Karpas-422 (cell line): ENCODE results near the gene EEPD1. TPM values are rescaled to one million over a fixed set of nuclear protein-coding genes. Genes with fewer than 3 reads are reported as not detected.

Source experiments
- DNase-seq: peaks from one replicate; pipeline ENCODE4 v3.0.0-alpha.2; 2015
- H2AFZ ChIP-seq: fragments of 200-600 bp; sonication (generic); 2 replicates; pipeline ENCODE4 v1.6.1; 2014; ENCODE audit warnings: antibody characterized with exemption, low read length, mixed read lengths
- H3K27ac ChIP-seq: fragments of 200-600 bp; sonication (generic); 2 replicates; pipeline ENCODE4 v1.5.1; 2014; ENCODE audit warnings: mild to moderate bottlenecking, low read length, moderate library complexity
- H3K27me3 ChIP-seq: fragments of 200-600 bp; sonication (generic); 2 replicates; pipeline ENCODE4 v1.6.1; 2014; ENCODE audit warnings: low read length, mixed read lengths
- H3K36me3 ChIP-seq: fragments of 200-600 bp; sonication (generic); 2 replicates; pipeline ENCODE4 v1.6.1; 2014; ENCODE audit warnings: low read length, mixed read lengths; ENCODE audit not compliant: insufficient read depth
- H3K4me1 ChIP-seq: fragments of 200-600 bp; sonication (generic); 2 replicates; pipeline ENCODE4 v1.6.1; 2014; ENCODE audit warnings: mild to moderate bottlenecking, low read length, mixed read lengths
- H3K4me2 ChIP-seq: fragments of 200-600 bp; sonication (generic); 2 replicates; pipeline ENCODE4 v1.6.1; 2014; ENCODE audit warnings: low read length, low read depth, mild to moderate bottlenecking; ENCODE audit not compliant: poor library complexity, severe bottlenecking
- H3K4me3 ChIP-seq: fragments of 200-600 bp; sonication (generic); 2 replicates; pipeline ENCODE4 v1.5.1; 2014; ENCODE audit warnings: mild to moderate bottlenecking, antibody characterized with exemption, low read length, mixed read lengths
- H3K79me2 ChIP-seq: fragments of 200-600 bp; sonication (generic); 2 replicates; pipeline ENCODE4 v1.6.1; 2014; ENCODE audit warnings: mild to moderate bottlenecking, low read length, mixed read lengths
- H3K9ac ChIP-seq: fragments of 200-600 bp; sonication (generic); 2 replicates; pipeline ENCODE4 v1.6.0; 2014; ENCODE audit warnings: low read length
- H3K9me2 ChIP-seq: fragments of 200-600 bp; sonication (generic), shearing (Covaris generic); replicated peaks from 2 replicates; pipeline ENCODE4 v1.6.0; 2014; ENCODE audit warnings: mild to moderate bottlenecking, low read length, moderate library complexity; ENCODE audit not compliant: insufficient read depth
- H3K9me3 ChIP-seq: fragments of 300-700, 200-600 bp; sonication (generic); 2 replicates; pipeline ENCODE4 v1.6.1; 2014; ENCODE audit warnings: low read length, mixed read lengths
- H4K20me1 ChIP-seq: fragments of 200-600 bp; sonication (generic); 2 replicates; pipeline ENCODE4 v1.6.1; 2014; ENCODE audit warnings: mild to moderate bottlenecking, antibody characterized with exemption, low read length, low read depth; ENCODE audit not compliant: insufficient read depth
- total RNA-seq: library from RNA; depleted of rRNA; stranded (reverse); fragments of >200 nt; shearing (Covaris generic); gene quantifications from 2 replicates; pipeline ENCODE4 v1.2.3, GENCODE V29; 2014; ENCODE audit warnings: low replicate concordance

Gene EEPD1
- total RNA-seq, 1 experiment from 2014 or later: 28.8 TPM

DNA sequence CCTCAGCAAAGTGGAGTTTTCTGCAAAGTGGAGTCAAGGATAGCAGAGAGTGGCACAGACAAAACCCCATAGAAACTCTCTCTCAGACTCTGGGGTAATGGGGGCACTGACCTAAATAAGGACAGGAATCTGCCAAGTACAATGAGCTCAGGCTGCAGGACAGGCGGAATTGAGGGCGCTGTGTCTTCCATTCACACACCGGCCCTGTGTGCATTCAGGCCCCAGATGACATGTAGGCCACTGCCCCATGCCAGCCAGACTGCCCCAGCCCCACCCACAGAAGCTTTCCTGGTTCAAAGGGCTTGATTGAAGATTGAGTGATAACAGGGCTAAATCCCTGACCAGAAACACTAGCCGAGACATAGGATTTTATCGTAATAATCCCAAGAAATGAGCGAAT, 52.7 kb downstream of the EEPD1 start:
- Histone ChIP-seq H3K27ac (peak overlapping the region; percentile 27; the same call in 1 of the 2 replicates), H3K4me3 (no peak overlapping the region), H3K9me2 (no peaks in the 10 kb centered on the region), H3K36me3 (peaks cover 3% of the 10 kb centered on the region; the same call in 1 of the 2 replicates), H3K27me3 (no peaks in the 10 kb centered on the region), H3K4me1 (peaks cover 97% of the 10 kb centered on the region), H3K79me2 (peaks cover 100% of the 10 kb centered on the region), H2AFZ (no peak overlapping the region), H3K9me3 (no peaks in the 10 kb centered on the region), H3K4me2 (no peak overlapping the region), H4K20me1 (no peaks in the 10 kb centered on the region), H3K9ac (no peak overlapping the region)
- no peak for DNase-seq

DNA sequence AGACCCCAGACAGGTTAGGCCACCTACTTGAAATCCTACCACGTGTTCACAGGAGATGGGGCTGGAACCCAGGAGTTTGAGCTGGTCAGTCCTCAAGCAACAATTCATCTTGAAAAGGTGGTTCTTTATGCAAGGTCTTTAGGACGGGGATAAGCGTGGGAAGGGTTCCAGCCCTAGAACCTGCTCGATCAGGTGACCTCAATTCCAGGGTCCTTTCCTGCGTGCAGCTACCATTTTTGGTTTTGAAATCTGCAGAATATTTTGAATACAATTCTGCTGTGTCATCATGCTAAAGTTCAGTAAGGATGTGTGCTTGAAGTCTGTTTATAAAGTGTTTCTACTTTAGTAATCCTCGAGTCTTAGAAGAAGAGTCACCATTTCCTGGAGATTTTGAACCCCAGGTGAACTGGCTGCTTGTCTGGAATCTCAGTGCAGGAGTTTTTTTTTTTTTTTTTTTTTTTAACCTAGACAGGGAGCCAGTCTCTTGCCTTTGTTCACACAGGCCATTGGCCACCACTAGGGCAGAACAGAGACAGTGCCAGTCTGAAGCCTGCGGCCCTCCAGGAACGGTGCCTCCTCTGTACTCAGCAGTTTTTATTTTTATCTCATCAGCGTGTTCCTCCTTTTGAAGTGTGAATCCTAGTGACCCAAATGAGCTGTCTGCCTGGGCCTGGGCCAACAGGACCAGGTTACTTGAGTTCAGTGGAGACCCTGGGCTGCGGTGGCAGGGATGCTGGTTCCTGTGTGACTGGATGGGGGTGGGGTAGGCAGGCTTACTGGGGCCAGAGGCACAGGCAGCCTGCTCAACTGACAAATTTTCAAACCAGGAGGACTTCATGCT, 54.6 kb downstream of the EEPD1 start:
- peaks cover 90% of the 10 kb centered on the region for H3K4me1 ChIP-seq
- H3K4me2 ChIP-seq: peak overlapping the region; percentile 2

DNA sequence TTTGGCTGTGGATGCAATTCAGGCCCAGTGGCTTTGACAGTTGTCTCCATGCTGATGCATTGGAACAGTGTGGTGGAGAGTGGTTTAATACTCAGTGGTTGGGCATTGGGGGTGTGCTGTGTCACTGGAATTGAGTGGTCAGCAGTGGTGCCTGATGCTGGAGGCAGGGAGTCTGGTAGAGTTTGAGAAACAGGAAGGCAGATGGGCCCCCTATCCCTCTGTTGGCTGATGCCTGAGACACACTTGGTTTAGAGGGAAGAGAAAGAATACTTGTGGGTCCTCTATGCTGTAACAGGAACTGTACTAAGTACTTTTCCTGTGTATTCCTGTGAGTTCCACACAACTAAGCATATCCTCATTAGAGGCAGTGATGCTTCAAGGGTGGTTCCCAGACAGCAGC, 55.4 kb downstream of the EEPD1 start:
- no peak for DNase-seq
- no peaks in the 10 kb centered on the region; the same call in 1 of the 2 replicates for H4K20me1 ChIP-seq
- no peaks in the 10 kb centered on the region for H3K9me3 ChIP-seq
- H3K27me3 ChIP-seq: no peaks in the 10 kb centered on the region
- H3K36me3 ChIP-seq: peaks cover 5% of the 10 kb centered on the region; the same call in 1 of the 2 replicates
- H3K4me2 ChIP-seq: peak overlapping the region; percentile 2
- H3K9ac ChIP-seq: 0 out of 2 replicates have a peak overlapping the region, but pooled peaks have one; percentile 19
- peak overlapping the region; percentile 67 for H3K27ac ChIP-seq
- H3K4me1 ChIP-seq: peaks cover 86% of the 10 kb centered on the region
- H3K9me2 ChIP-seq: no peaks in the 10 kb centered on the region
- H3K79me2 ChIP-seq: peaks cover 100% of the 10 kb centered on the region
- H3K4me3 ChIP-seq: no peak overlapping the region
- no peak overlapping the region for H2AFZ ChIP-seq

More for the DNA sequence above, 54.6 kb downstream of the EEPD1 start:
- no peak for DNase-seq
- H3K9me3 ChIP-seq: no peaks in the 10 kb centered on the region
- peaks cover 100% of the 10 kb centered on the region for H3K79me2 ChIP-seq
- H2AFZ ChIP-seq: no peak overlapping the region
- peak overlapping the region; percentile 67 for H3K27ac ChIP-seq
- no peaks in the 10 kb centered on the region for H3K27me3 ChIP-seq
- H3K36me3 ChIP-seq: peaks cover 5% of the 10 kb centered on the region; the same call in 1 of the 2 replicates
- no peaks in the 10 kb centered on the region for H3K9me2 ChIP-seq
- H3K4me3 ChIP-seq: no peak overlapping the region
- no peaks in the 10 kb centered on the region for H4K20me1 ChIP-seq
- H3K9ac ChIP-seq: peak overlapping the region; percentile 19; the same call in 1 of the 2 replicates

DNA sequence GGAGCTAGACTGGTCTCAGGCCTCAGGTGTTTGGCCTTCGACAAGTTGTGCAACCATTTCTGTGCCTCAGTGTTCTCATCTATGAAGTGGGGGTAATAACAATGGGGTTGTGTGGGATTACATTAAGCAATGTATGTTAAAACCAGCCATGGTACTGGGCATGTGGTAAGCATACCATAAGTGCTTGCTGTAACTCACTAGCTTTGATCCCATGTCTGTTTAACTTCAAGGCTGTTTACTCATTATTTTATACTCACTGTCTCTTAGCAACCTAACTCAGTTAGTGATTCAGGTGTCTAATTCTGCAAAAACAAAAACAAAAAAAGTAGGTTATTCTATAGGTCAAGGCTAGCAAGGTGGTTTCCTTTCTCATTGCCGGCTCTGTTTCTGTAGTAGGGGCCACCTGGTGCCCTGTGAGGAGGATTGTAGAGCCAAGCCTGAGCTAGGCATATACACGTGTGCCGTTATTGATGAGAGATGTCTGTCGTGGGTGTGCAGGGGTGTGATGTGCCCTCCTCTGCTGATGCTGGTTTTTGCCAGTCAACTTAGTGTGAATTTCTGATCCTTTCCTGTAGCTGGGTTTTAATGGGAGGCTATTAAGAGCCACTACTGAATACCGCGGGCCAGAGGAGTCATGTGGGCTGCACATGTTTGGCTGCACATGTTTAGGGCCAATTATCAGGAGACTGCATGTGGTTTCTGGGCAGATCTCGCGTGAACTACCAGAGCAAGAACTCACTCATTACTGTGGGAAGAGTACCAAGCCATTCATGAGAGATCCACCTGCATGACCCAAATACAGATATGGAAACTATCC, 56.2 kb downstream of the EEPD1 start:
- no peaks in the 10 kb centered on the region for H3K9me2 ChIP-seq
- no peak overlapping the region for H3K4me2 ChIP-seq
- no peak for DNase-seq
- peaks cover 5% of the 10 kb centered on the region; the same call in 1 of the 2 replicates for H3K36me3 ChIP-seq
- peaks cover 5% of the 10 kb centered on the region; the same call in 1 of the 2 replicates for H4K20me1 ChIP-seq
- H2AFZ ChIP-seq: no peak overlapping the region
- H3K9me3 ChIP-seq: no peaks in the 10 kb centered on the region
- no peak overlapping the region for H3K4me3 ChIP-seq
- peaks cover 86% of the 10 kb centered on the region for H3K4me1 ChIP-seq
- H3K27ac ChIP-seq: peak overlapping the region; percentile 67; the same call in 1 of the 2 replicates
- no peaks in the 10 kb centered on the region for H3K27me3 ChIP-seq
- H3K79me2 ChIP-seq: peaks cover 100% of the 10 kb centered on the region
- H3K9ac ChIP-seq: no peak overlapping the region

DNA sequence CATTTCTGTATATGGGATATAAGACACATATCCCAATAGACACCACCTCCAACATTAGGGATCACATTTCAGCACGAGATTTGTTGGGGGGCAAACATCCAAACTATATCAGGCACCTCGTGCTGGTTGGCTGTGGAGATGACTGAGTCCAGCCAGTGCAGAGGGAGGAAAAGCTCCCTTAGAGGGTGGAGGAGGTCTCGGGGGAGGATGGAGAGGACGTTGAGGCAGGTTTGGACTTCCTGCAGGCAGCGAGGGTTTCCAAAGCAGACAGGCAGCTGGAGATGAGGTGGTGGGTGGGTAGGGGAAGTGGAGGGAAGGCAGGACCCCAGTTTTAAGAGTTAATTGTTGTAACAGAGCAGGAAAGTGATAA, 56.7 kb downstream of the EEPD1 start:
- no peaks in the 10 kb centered on the region for H3K27me3 ChIP-seq
- no peak overlapping the region for H3K9ac ChIP-seq
- no peak overlapping the region for H3K4me2 ChIP-seq
- peak overlapping the region; percentile 67; the same call in 1 of the 2 replicates for H3K27ac ChIP-seq
- H3K4me3 ChIP-seq: no peak overlapping the region
- H3K36me3 ChIP-seq: peaks cover 5% of the 10 kb centered on the region; the same call in 1 of the 2 replicates
- no peak overlapping the region for H2AFZ ChIP-seq
- peaks cover 5% of the 10 kb centered on the region; the same call in 1 of the 2 replicates for H4K20me1 ChIP-seq
- peaks cover 100% of the 10 kb centered on the region for H3K79me2 ChIP-seq
- no peak for DNase-seq
- H3K9me3 ChIP-seq: no peaks in the 10 kb centered on the region
- peaks cover 86% of the 10 kb centered on the region for H3K4me1 ChIP-seq
- no peaks in the 10 kb centered on the region for H3K9me2 ChIP-seq

DNA sequence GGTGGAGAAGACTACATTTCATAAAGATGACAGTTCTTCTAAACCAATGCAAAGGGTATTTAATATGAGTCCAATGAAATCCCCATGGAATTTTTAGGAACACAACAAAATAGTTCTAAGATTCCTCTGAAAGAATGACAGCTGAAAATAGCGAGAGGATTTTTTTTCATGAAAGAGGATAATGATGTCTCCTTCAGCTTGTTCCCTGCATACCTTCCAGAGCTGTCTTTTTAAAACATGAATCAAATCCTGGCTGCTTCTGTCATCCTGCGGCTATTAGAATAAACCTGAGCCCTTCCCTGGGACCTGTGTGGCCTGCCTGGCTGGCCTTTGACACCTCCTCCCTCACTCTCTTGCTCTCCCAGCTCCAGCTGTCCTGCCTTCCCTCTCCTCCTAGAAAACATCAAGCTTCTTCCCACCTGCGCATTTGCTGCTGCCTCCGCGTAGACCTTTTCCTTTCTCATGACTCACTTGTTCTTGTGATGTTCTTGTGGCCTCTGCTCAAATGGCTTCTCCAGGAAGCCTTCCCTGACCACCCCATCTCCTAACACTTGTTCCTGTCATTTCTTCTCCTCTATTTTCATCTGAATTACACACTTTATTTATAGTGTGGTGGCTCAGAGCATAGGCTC, 57.4 kb downstream of the EEPD1 start:
- no peak overlapping the region for H3K9ac ChIP-seq
- H3K27me3 ChIP-seq: no peaks in the 10 kb centered on the region
- H3K4me2 ChIP-seq: no peak overlapping the region
- peaks cover 87% of the 10 kb centered on the region for H3K4me1 ChIP-seq
- peaks cover 100% of the 10 kb centered on the region for H3K79me2 ChIP-seq
- no peak overlapping the region for H3K4me3 ChIP-seq
- peaks cover 5% of the 10 kb centered on the region; the same call in 1 of the 2 replicates for H3K36me3 ChIP-seq
- no peaks in the 10 kb centered on the region for H3K9me2 ChIP-seq
- DNase-seq: no peak
- H2AFZ ChIP-seq: no peak overlapping the region
- peaks cover 5% of the 10 kb centered on the region; the same call in 1 of the 2 replicates for H4K20me1 ChIP-seq
- H3K27ac ChIP-seq: peak overlapping the region; percentile 18; the same call in 1 of the 2 replicates
- H3K9me3 ChIP-seq: no peaks in the 10 kb centered on the region

DNA sequence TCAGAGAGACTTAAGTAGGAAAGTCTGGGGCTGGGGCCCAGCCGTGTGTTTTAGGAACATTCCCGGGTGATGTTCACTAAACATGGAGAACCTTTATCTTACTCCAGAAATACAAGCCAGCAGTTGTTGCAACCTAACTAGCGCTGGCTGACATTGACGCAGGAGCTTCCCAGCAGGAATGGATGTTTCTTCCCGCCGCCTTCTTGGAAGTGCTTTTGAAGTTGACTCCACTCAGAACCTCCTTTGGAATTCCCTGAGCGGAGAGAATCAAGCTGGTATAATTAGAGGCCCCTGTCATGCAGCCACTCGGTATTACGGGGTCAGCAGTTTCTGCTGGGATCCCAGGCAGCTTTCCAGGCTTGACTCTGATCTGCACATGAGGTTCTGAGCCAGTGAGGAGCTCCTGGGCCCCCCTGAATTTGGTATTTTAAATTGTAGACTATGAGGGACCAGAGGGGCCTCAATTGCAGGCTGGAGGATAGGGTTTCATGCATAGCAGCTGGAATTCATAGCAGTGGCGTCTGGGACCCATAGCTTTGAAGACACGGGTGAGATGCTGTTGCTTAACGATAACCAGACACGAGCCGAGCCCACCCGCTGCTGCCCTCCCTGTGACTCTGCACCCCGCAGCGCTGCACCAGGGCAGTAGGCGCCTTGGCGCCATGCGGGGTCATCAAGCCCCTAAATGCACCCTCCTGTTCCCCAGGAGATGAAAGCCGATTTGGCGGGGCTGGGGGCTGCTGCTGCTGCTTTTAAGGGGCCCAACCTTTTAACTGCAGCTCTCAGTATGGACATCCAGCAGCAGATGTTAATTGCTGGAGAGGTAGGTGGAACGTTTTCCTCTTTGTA, 61.8 kb downstream of the EEPD1 start:
- no peaks in the 10 kb centered on the region for H3K27me3 ChIP-seq

More for the DNA sequence above, 61.8 kb downstream of the EEPD1 start:
- Histone ChIP-seq H3K4me3 (no peak overlapping the region), H3K36me3 (peaks cover 10% of the 10 kb centered on the region; the same call in 1 of the 2 replicates), H3K27ac (peak overlapping the region; percentile 55), H3K79me2 (peaks cover 99% of the 10 kb centered on the region), H3K4me2 (peak overlapping the region; percentile 49), H3K9me3 (no peaks in the 10 kb centered on the region), H3K9ac (peak overlapping the region; percentile 22; the same call in 1 of the 2 replicates), H3K4me1 (peaks cover 77% of the 10 kb centered on the region), H4K20me1 (peaks cover 5% of the 10 kb centered on the region; the same call in 1 of the 2 replicates), H2AFZ (no peak overlapping the region), H3K9me2 (no peaks in the 10 kb centered on the region)
- no peak for DNase-seq
